NCI-H446 treated with DMSO at 0.1 percent for 48 hours (cell line): ENCODE results near the gene ARHGEF40.
A peak's percentile ranks its signal among the peaks of the same experiment; 100 is the strongest.

Experiments
- DNase-seq: peaks from one replicate; lab custom pipeline; 2025; lab: John Stamatoyannopoulos, UW

The ARHGEF40 gene

GRCh38 chr14:21070083-21070609, at the start of gene ARHGEF40:
ARHGEF40 (plus strand) TSS chr14:21070304; CDS start chr14:21070397, 93 bp downstream.
- DNase-seq, result no peak

DNA sequence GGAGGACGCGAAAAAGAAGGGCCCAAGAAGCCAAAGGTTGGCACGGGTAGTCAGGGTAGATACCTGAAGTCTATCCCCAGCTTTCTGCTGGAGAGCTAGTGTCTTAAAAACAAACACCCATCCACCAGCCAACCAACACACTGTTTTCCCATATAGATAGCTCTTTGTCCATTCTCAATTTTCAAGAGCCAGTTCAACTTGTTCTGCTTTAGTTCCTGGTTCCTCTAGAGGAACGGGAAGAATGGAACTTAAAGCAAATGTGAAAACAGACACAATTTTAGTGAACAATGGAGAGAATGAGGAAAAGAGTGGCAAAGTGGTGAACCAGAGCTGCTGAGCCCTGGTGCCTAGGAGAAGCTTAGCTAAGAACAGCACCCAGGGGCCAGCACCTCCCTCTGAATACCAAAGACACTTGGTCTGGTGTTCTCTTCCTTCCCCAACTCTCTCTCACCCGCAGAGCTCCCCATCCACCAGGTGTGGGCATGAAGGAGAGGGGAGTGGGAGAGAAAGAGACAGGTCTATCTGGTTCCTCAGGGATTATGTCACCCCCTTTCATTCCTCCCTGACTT, 49.0 kb upstream of the ARHGEF40 start:
- DNase-seq, result no peak

DNA sequence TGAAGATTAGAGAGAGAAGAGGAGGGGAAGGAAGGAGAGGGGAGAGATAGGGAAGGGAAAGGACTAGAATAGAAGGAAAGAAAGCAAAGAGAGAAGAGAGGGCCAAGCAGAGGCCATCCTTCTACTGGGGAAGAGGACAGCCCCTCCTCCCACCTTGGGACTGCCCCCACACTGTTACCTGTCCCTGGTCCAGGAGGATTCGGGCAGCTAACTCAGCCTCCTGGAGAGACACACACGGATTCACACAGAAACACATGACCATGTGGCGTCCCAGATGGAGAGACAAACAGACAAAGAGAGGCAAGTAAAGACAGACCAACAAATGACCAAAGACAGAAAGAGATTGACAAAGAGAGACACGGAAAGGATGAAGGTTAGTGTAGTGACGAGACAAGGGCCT, 47.4 kb upstream of the ARHGEF40 start:
- no peak for DNase-seq

DNA sequence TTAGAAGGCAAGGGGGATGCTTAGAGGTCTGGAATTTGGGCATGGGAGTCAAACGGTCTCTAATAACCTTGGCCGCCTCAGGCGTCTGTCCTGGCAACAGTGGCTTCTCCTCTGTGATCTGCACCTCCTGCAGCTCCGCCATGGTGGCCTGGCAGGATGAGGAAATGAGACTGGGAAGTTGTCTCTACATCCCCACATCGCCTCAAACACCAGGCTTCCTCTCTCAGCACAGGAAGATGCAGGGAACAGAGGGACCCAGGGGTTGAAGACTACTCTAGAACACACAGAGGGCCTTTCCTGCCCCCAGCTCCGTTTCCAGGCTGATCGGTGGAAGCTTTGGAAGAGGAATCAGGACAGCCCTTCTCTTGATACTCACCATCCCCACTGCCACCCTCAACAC, 46.9 kb upstream of the ARHGEF40 start:
- DNase-seq, result no peak

DNA sequence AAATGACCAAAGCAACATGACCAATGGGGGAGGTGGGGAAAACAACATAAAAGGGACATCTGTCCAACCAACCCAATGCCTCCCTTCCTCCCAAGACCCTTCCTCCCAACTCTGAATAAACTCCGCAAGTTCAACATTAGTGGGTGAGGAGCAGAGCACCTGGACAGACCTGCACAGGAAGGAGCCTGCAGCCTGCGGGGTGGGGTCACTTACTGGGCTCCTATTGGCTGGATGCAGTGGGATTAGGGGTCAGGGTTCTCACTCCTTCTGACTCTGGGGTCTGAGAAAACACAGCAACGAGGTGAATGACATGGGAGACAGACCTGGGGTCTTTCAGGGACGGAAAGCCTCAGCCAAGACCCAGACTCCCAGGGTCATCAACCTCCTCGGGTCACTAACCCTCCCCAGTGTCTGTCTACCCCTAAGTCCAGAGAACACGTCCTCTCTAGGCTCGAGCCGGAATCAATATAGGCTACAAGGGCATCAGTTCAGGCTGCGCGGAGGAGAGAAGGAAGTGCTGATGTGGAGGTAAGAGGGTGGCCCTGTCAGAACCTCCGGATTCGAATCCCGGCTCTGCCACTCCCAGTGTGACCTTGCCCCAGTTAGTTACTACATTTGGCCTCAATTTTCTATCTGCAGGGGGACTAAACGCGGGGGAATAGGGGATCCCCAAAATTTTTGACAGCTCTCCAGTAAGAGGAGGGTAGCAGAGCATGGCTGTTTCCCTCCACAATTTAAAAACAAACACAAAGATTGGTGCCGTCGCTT, 46.1 kb upstream of the ARHGEF40 start:
- no peak for DNase-seq

DNA sequence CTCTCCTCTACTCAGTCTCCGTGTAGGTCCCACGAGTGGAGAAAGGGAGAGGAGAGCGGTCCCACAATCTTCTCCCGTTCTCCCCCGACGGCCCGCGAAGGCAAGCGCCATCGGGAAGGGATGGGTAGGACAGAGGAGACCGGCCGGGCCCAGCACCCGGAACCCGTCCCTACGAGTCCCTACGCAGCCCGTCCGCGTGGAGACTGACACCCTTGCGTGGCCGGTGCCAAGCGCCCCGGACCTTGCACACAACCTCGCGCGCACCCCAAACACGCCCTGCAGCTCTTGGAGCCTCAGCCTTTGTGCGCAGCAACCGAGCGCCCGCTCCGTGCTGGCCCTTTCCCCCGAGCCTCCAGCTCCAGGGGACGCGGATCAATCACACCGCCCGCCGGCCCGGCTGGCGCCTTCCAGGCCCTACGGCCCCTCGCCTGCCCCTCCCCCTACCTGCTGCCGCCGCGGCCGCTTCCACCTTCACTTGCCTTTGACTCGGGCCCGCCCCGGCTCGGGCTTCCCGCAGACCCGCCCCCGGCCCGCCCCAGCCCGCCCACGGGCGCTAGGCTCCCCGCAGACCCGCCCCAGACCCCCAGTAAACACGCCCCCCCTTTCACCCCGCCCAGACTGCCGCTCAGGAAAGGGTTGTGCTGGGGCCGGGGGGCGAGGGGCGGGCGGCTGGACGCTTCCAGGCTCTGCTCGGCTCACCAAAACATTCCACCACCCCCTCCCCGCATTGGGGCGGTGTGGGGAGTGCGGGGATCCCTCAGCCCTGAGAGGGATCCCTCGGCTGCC, 45.3 kb upstream of the ARHGEF40 start, which contains the start of gene NDRG2:
Gene NDRG2 (minus strand): TSS at position 477 of the 786 bp plus-strand sequence. CDS start 1,746 bp downstream, outside the sequence.
- no peak for DNase-seq

GRCh38 chr14:21025371-21026273, 44.5 kb upstream of the ARHGEF40 start:
- DNase-seq, result no peak

- DNase-seq, result no peak
Measured at GRCh38 chr14:21026274-21026987, 43.7 kb upstream of the ARHGEF40 start.

- no peak for DNase-seq
Measured at GRCh38 chr14:21026988-21027315, 43.2 kb upstream of the ARHGEF40 start.

DNA sequence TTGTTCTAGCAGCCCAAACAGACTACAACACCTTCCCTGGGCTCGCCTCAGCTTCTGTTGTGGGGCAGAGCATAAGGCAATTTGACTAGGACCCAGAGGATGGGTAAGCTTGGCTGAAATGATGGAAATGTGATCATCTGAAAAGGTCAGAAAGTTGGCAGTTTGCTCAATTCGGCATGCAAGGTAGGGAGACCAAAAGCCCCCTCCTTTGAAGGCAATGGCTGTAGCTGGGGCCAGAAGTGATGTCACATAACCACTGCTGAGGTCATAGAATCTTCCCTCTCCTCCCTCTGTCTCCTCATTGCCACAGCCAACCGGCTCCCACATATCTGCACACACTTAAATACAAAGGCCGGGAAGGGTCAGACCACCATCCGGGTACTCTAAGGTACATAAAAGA, 40.2 kb upstream of the ARHGEF40 start, which contains the start of gene TPPP2:
Gene TPPP2 (plus strand): TSS at position 301 of the 400 bp plus-strand sequence. CDS start 365 bp downstream, outside the sequence.
- DNase-seq, result no peak

- no peak for DNase-seq
Measured at GRCh38 chr14:21030531-21030930, 39.6 kb upstream of the ARHGEF40 start.

GRCh38 chr14:21032326-21033132, 37.6 kb upstream of the ARHGEF40 start:
- DNase-seq, result no peak

GRCh38 chr14:21033133-21033698, 36.9 kb upstream of the ARHGEF40 start:
- no peak for DNase-seq

DNA sequence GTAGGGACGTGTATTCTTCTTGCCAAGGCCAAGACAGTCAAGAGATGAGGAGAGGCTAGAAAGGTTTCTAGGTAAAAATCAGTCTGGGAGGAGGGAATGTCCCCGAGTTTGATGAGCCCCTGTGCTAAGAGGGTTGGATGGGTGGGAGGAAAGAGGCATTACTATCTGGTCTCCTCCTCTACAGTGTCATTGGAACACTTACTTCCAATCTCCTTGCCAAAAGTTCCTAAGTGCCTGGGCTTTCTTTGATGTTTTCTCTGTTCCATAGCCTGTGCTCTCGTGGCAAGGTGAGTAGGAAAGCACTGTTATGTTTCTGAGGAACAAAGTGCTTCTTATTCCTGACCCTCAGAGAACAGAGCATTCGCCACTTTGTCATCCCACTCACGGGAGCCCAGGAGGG, 35.4 kb upstream of the ARHGEF40 start, which contains the start of gene RNASE13:
Gene RNASE13 (minus strand): TSS at position 101 of the 400 bp plus-strand sequence. CDS start 519 bp downstream, outside the sequence.
- DNase-seq, result no peak

DNA sequence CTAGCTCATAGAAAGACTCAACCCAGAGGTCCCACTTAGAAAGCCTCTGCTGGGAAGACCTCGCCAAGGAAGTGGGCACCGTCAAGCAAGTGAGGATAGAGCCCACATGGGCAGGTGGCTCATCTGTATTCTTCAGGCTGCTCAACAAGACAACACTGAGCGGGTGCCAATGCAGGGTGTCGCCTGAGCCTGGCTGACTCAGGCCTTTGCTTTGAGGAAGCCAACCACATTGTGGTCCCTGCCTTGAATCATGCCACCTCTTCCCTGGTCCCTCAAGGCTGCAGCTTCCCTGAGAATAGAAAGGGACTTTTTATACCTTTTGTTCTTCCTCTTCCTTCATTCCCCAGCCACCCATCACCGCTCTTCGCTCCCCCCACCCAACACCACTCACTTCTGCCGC, 33.4 kb upstream of the ARHGEF40 start:
- DNase-seq, result no peak

DNA sequence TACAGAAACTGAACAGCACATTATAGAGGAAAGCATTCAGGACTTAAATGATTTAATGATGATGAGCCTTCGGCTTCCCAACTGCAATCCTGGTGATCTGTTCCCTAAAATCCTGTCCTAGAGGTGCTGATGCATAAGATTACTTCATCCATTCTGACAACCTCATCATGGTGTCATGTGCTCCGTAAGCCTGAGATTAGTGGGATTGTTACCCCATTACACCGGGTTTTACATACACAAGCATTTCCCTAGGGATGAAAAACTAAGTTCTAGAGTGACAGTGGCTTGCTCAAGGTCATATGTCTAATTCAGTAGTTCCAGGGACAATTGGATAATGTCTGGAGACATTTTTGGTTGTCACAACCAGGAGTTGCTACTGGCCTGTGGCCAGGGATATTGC, 32.9 kb upstream of the ARHGEF40 start:
- DNase-seq, result no peak

GRCh38 chr14:21038441-21039422, 31.4 kb upstream of the ARHGEF40 start:
- peak; percentile 60 for DNase-seq
